ENCODE results near the gene DVL1.

- TF ChIP-seq CTCF (IDR thresholded peaks at IDR 0.05) (no peak), EP300 (IDR thresholded peaks at IDR 0.05) (no peak), POLR2AphosphoS5 (IDR thresholded peaks at IDR 0.05) (no peak), POLR2A (IDR thresholded peaks at IDR 0.05) (no peak)
Observed at GRCh38 chr1:1333551-1334241, 15.5 kb downstream of the DVL1 start.
